Measurements from ENCODE around the gene TLR9. TPM values are rescaled to one million over a fixed set of nuclear protein-coding genes. Genes with fewer than 3 reads are reported as not detected.
"Not testable (repeated sequence)": the region's sequence is repeated elsewhere in the genome, so short reads cannot be mapped to it uniquely, and the experiment has no call there.

The TLR9 gene
- under 1 TPM in 1 of 2 donors, not detected in 1; 0.42 TPM for total RNA-seq
- long read RNA-seq = 0 reads

- intact Hi-C loops (cut with DNase I, micrococcal nuclease) = no loop called here
- peak; percentile 5 for ATAC-seq
These were observed at the start of gene TLR9 for GRCh38 chr3:52225452-52226228. TSS of gene TLR9 (minus strand) at chr3:52225645. CDS start at chr3:52225529, 116 bp downstream.

GRCh38 chr3:52274781-52275180 is 49.3 kb upstream of the TLR9 start:
- intact Hi-C loops (cut with DNase I, micrococcal nuclease); DNase-seq; ATAC-seq: not testable (repeated sequence)

More at GRCh38 chr3:52225452-52226228, at the start of gene TLR9:
- peak in 1 of 2 donors; percentile 45 for DNase-seq

- intact Hi-C loops (cut with DNase I, micrococcal nuclease) = no loop called here
- DNase-seq (no peak), ATAC-seq (no peak)
These were observed 47.4 kb upstream of the TLR9 start for GRCh38 chr3:52272831-52273230.

GRCh38 chr3:52272172-52272571 is 46.7 kb upstream of the TLR9 start:
- intact Hi-C loops (cut with DNase I, micrococcal nuclease); DNase-seq; ATAC-seq: not testable (repeated sequence)

- DNase-seq (no peak), ATAC-seq (peak; percentile 9)
- intact Hi-C loops (cut with DNase I, micrococcal nuclease) = no loop called here
These were observed 44.9 kb upstream of the TLR9 start for GRCh38 chr3:52270252-52270754.

GRCh38 chr3:52269776-52270175 is 44.3 kb upstream of the TLR9 start:
- intact Hi-C loops (cut with DNase I, micrococcal nuclease) = no loop called here
- ATAC-seq = no peak
- no peak for DNase-seq

GRCh38 chr3:52268036-52268435 is 42.6 kb upstream of the TLR9 start:
- intact Hi-C loops (cut with DNase I, micrococcal nuclease) = no loop called here
- DNase-seq = no peak
- ATAC-seq = no peak

GRCh38 chr3:52265387-52265786 is 39.9 kb upstream of the TLR9 start:
- intact Hi-C loops (cut with DNase I, micrococcal nuclease) = no loop called here
- no peak for DNase-seq
- no peak for ATAC-seq

- ATAC-seq = no peak
- no peak for DNase-seq
- intact Hi-C loops (cut with DNase I, micrococcal nuclease) = no loop called here
These were observed 37.0 kb upstream of the TLR9 start for GRCh38 chr3:52262447-52262846.

- ATAC-seq = no peak
- intact Hi-C loops (cut with DNase I, micrococcal nuclease) = no loop called here
- DNase-seq = no peak
These were observed 34.0 kb upstream of the TLR9 start for GRCh38 chr3:52259448-52259847.

GRCh38 chr3:52259035-52259434 is 33.6 kb upstream of the TLR9 start:
- ATAC-seq = no peak
- intact Hi-C loops (cut with DNase I, micrococcal nuclease) = no loop called here
- no peak for DNase-seq

- no peak for ATAC-seq
- intact Hi-C loops (cut with DNase I, micrococcal nuclease) = no loop called here
- DNase-seq = no peak
These were observed 32.5 kb upstream of the TLR9 start for GRCh38 chr3:52257911-52258310.

GRCh38 chr3:52256622-52257021 is 31.2 kb upstream of the TLR9 start:
- intact Hi-C loops (cut with DNase I, micrococcal nuclease) = no loop called here
- no peak for ATAC-seq
- DNase-seq = no peak

- ATAC-seq (no peak), DNase-seq (no peak)
- intact Hi-C loops (cut with DNase I, micrococcal nuclease) = no loop called here
These were observed 30.7 kb upstream of the TLR9 start for GRCh38 chr3:52256159-52256558.

GRCh38 chr3:52254608-52255007 is 29.2 kb upstream of the TLR9 start:
- intact Hi-C loops (cut with DNase I, micrococcal nuclease) = no loop called here
- DNase-seq = no peak
- ATAC-seq = no peak

- DNase-seq (peak; percentile 62 to 67), ATAC-seq (peak; percentile 47)
- intact Hi-C loops (cut with DNase I, micrococcal nuclease) = no loop called here
These were observed 28.2 kb upstream of the TLR9 start for GRCh38 chr3:52253314-52254304.

- intact Hi-C loops (cut with DNase I, micrococcal nuclease) = no loop called here
- no peak for DNase-seq
- ATAC-seq = no peak
These were observed 24.7 kb upstream of the TLR9 start for GRCh38 chr3:52250122-52250521.

GRCh38 chr3:52249683-52250082 is 24.2 kb upstream of the TLR9 start:
- intact Hi-C loops (cut with DNase I, micrococcal nuclease) = no loop called here
- DNase-seq = no peak

GRCh38 chr3:52248816-52249547 is 23.5 kb upstream of the TLR9 start:
- ATAC-seq = no peak
- peak in 1 of 2 donors; percentile 49 for DNase-seq

More at GRCh38 chr3:52249683-52250082, 24.2 kb upstream of the TLR9 start:
- no peak for ATAC-seq

More at GRCh38 chr3:52248816-52249547, 23.5 kb upstream of the TLR9 start:
- intact Hi-C loops (cut with DNase I, micrococcal nuclease) = no loop called here
